ENCODE data around the gene MIF.

DNA sequence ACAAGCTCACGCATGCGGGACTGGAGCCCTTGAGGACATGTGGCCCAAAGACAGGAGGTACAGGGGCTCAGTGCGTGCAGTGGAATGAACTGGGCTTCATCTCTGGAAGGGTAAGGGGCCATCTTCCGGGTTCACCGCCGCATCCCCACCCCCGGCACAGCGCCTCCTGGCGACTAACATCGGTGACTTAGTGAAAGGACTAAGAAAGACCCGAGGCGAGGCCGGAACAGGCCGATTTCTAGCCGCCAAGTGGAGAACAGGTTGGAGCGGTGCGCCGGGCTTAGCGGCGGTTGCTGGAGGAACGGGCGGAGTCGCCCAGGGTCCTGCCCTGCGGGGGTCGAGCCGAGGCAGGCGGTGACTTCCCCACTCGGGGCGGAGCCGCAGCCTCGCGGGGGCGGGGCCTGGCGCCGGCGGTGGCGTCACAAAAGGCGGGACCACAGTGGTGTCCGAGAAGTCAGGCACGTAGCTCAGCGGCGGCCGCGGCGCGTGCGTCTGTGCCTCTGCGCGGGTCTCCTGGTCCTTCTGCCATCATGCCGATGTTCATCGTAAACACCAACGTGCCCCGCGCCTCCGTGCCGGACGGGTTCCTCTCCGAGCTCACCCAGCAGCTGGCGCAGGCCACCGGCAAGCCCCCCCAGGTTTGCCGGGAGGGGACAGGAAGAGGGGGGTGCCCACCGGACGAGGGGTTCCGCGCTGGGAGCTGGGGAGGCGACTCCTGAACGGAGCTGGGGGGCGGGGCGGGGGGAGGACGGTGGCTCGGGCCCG is at the start of gene MIF:
- TF ChIP-seq, protein P1, sequence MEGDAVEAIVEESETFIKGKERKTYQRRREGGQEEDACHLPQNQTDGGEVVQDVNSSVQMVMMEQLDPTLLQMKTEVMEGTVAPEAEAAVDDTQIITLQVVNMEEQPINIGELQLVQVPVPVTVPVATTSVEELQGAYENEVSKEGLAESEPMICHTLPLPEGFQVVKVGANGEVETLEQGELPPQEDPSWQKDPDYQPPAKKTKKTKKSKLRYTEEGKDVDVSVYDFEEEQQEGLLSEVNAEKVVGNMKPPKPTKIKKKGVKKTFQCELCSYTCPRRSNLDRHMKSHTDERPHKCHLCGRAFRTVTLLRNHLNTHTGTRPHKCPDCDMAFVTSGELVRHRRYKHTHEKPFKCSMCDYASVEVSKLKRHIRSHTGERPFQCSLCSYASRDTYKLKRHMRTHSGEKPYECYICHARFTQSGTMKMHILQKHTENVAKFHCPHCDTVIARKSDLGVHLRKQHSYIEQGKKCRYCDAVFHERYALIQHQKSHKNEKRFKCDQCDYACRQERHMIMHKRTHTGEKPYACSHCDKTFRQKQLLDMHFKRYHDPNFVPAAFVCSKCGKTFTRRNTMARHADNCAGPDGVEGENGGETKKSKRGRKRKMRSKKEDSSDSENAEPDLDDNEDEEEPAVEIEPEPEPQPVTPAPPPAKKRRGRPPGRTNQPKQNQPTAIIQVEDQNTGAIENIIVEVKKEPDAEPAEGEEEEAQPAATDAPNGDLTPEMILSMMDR (IDR thresholded peaks at IDR 0.05; ENCODE audit: low read depth, low read length): peak; percentile 73
- TF ChIP-seq, protein P2, sequence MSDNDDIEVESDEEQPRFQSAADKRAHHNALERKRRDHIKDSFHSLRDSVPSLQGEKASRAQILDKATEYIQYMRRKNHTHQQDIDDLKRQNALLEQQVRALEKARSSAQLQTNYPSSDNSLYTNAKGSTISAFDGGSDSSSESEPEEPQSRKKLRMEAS (IDR thresholded peaks at IDR 0.05; ENCODE audit: low read depth, low read length): peak; percentile 36; the same call in 1 of the 2 replicates
